RWPE2 (cell line): Measurements from ENCODE around the gene NR1D1.

Source experiments
- ATAC-seq: fragments of 200-7000 bp; cut with Tn5 transposase; 3 replicates; pipeline ENCODE4 v1.9.1; 2021; ENCODE audit warnings: low read depth
- DNase-seq: peaks from one replicate; pipeline ENCODE4 v3.0.0-alpha.2; 2020; ENCODE audit warnings: low spot score
- H3K27ac ChIP-seq: fragments of 450-650 bp; 2 replicates; pipeline ENCODE4 v1.5.1; 2017; ENCODE audit warnings: mild to moderate bottlenecking; ENCODE audit not compliant: poor library complexity, severe bottlenecking
- H3K27me3 ChIP-seq: fragments of 250-450 bp; sonication (Bioruptor Pico); 2 replicates; pipeline ENCODE4 v1.5.1; 2021; ENCODE audit warnings: mild to moderate bottlenecking, moderate library complexity; ENCODE audit not compliant: insufficient read depth, poor library complexity, severe bottlenecking
- H3K36me3 ChIP-seq: fragments of 250-450 bp; sonication (Bioruptor Pico); 2 replicates; pipeline ENCODE4 v1.5.1; 2020; ENCODE audit warnings: low read depth, mild to moderate bottlenecking, moderate library complexity
- H3K4me1 ChIP-seq: fragments of 250-450 bp; sonication (Bioruptor Pico); 2 replicates; pipeline ENCODE4 v1.5.1; 2021; ENCODE audit warnings: mild to moderate bottlenecking, moderate library complexity; ENCODE audit not compliant: insufficient read depth, poor library complexity, severe bottlenecking
- H3K4me3 ChIP-seq: fragments of 250-450 bp; sonication (Bioruptor Pico); 2 replicates; pipeline ENCODE4 v1.5.1; 2021; ENCODE audit warnings: mild to moderate bottlenecking, moderate library complexity; ENCODE audit not compliant: severe bottlenecking
- H3K9me3 ChIP-seq: fragments of 250-450 bp; sonication (Bioruptor Pico); 2 replicates; pipeline ENCODE4 v1.5.1; 2021; ENCODE audit warnings: mild to moderate bottlenecking, moderate library complexity; ENCODE audit not compliant: severe bottlenecking
- TF ChIP-seq, protein P1 (sequence below): fragments of 450-650 bp; IDR thresholded peaks from one replicate; pipeline ENCODE4 v1.5.1; 2017; ENCODE audit warnings: mild to moderate bottlenecking, moderate library complexity; ENCODE audit not compliant: poor library complexity, severe bottlenecking

NR1D1 gene

GRCh38 chr17:40104594-40105486, 4.5 kb upstream of the NR1D1 start:
- H3K9me3 ChIP-seq, result no peaks in the 10 kb centered on the region
- no peak for DNase-seq
- H3K27me3 ChIP-seq, result no peaks in the 10 kb centered on the region
- H3K36me3 ChIP-seq, result no peaks in the 10 kb centered on the region
- H3K4me3 ChIP-seq, result no peak overlapping the region
- no peak overlapping the region for H3K27ac ChIP-seq
- ATAC-seq, result no peak
- H3K4me1 ChIP-seq, result peaks cover 36% of the 10 kb centered on the region
- TF ChIP-seq, protein P1, sequence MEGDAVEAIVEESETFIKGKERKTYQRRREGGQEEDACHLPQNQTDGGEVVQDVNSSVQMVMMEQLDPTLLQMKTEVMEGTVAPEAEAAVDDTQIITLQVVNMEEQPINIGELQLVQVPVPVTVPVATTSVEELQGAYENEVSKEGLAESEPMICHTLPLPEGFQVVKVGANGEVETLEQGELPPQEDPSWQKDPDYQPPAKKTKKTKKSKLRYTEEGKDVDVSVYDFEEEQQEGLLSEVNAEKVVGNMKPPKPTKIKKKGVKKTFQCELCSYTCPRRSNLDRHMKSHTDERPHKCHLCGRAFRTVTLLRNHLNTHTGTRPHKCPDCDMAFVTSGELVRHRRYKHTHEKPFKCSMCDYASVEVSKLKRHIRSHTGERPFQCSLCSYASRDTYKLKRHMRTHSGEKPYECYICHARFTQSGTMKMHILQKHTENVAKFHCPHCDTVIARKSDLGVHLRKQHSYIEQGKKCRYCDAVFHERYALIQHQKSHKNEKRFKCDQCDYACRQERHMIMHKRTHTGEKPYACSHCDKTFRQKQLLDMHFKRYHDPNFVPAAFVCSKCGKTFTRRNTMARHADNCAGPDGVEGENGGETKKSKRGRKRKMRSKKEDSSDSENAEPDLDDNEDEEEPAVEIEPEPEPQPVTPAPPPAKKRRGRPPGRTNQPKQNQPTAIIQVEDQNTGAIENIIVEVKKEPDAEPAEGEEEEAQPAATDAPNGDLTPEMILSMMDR, result no peak

- no peak for DNase-seq
- Histone ChIP-seq H3K27me3 (no peaks in the 10 kb centered on the region), H3K27ac (no peak overlapping the region), H3K9me3 (no peaks in the 10 kb centered on the region), H3K4me1 (peaks cover 33% of the 10 kb centered on the region), H3K4me3 (no peak overlapping the region), H3K36me3 (peaks cover under 1% of the 10 kb centered on the region)
- TF ChIP-seq, protein P1, result no peak
- ATAC-seq, result no peak
Measured at GRCh38 chr17:40103688-40104087, 3.3 kb upstream of the NR1D1 start.

DNA sequence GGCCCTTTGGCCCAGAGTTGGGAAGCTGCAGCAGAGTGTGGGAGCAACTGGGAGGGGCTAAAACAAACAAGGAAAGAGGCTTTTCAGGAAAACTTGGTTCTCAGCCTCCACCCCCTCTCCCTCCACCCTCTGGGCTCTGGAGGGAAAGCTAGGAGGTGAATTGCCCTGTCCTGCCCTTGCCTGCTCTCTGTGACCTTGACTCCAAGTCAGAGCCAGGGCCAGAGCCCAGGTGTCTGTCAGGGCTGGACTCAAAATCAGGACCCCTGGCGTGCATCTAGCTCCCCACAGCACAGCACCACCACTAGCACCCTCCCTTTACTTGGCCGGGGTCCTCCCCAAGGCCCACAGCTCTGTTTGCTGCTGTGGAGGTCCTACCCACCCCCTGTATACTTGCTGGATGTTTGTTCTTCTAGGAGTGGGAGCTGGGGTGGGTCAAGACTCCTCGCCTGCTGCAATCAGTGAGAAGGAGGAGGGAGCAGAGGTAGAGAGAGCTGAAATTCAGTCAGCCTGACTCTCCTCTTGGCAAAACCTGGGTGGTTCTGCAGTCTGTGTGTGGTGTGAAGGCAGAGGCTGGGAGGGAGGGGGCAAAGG, 2.8 kb upstream of the NR1D1 start:
- no peak overlapping the region for H3K27ac ChIP-seq
- no peak overlapping the region for H3K4me3 ChIP-seq
- TF ChIP-seq, protein P1, result no peak
- H3K4me1 ChIP-seq, result peaks cover 33% of the 10 kb centered on the region
- ATAC-seq, result no peak
- no peaks in the 10 kb centered on the region for H3K27me3 ChIP-seq
- no peaks in the 10 kb centered on the region for H3K9me3 ChIP-seq
- peaks cover 6% of the 10 kb centered on the region for H3K36me3 ChIP-seq
- no peak for DNase-seq

- Histone ChIP-seq H3K9me3 (no peaks in the 10 kb centered on the region), H3K4me1 (peaks cover 34% of the 10 kb centered on the region), H3K27ac (peak overlapping the region; percentile 89), H3K27me3 (no peaks in the 10 kb centered on the region), H3K4me3 (no peak overlapping the region), H3K36me3 (peaks cover 22% of the 10 kb centered on the region)
- DNase-seq (no peak), ATAC-seq (no peak)
- TF ChIP-seq, protein P1, result no peak
Measured at GRCh38 chr17:40101367-40102210, 1.2 kb upstream of the NR1D1 start.
